ENCODE results near the gene ELAVL3.

DNA sequence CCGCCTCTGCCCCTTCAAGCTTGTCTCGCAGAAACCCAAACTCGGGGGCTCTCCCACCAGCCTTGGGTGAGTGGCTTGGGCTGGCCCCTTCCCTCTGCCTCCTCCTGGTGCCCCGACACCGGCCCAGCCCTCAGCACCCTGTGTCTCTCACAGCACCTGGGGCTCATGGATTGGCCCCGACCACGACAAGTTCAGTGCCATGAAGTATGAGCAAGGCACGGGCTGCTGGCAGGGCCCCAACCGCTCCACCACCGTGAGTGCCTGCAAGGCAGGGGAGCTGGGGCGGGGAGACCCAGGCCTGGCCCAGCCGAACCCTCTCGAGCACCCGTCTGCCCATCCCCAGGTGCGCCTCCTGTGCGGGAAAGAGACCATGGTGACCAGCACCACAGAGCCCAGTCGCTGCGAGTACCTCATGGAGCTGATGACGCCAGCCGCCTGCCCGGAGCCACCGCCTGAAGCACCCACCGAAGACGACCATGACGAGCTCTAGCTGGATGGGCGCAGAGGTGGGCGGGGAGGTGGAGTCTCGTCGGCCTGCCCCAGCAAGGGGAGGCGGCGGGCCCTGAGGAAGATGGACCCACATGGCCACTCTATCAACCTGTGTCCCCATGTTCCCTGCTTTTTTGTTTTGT is 31.8 kb downstream of the ELAVL3 start:
- TF ChIP-seq CTCF (IDR thresholded peaks at IDR 0.05) (no peak), SIN3A (IDR thresholded peaks at IDR 0.05; ENCODE audit: borderline replicate concordance, insufficient read depth, low read depth, low read length) (no peak), POLR2AphosphoS5 (IDR thresholded peaks at IDR 0.05; ENCODE audit: low read depth, low read length) (no peak), TCF7L2 (IDR thresholded peaks at IDR 0.05; ENCODE audit: low read depth, low read length) (no peak)
- TF ChIP-seq, protein P1, sequence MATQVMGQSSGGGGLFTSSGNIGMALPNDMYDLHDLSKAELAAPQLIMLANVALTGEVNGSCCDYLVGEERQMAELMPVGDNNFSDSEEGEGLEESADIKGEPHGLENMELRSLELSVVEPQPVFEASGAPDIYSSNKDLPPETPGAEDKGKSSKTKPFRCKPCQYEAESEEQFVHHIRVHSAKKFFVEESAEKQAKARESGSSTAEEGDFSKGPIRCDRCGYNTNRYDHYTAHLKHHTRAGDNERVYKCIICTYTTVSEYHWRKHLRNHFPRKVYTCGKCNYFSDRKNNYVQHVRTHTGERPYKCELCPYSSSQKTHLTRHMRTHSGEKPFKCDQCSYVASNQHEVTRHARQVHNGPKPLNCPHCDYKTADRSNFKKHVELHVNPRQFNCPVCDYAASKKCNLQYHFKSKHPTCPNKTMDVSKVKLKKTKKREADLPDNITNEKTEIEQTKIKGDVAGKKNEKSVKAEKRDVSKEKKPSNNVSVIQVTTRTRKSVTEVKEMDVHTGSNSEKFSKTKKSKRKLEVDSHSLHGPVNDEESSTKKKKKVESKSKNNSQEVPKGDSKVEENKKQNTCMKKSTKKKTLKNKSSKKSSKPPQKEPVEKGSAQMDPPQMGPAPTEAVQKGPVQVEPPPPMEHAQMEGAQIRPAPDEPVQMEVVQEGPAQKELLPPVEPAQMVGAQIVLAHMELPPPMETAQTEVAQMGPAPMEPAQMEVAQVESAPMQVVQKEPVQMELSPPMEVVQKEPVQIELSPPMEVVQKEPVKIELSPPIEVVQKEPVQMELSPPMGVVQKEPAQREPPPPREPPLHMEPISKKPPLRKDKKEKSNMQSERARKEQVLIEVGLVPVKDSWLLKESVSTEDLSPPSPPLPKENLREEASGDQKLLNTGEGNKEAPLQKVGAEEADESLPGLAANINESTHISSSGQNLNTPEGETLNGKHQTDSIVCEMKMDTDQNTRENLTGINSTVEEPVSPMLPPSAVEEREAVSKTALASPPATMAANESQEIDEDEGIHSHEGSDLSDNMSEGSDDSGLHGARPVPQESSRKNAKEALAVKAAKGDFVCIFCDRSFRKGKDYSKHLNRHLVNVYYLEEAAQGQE (IDR thresholded peaks at IDR 0.05; ENCODE audit: insufficient read depth in 1 of 2, low read depth in 2 of 2, low read length in 1 of 2): no peak
